HEK293T (cell line): ENCODE data around the gene RHBDL1.
A peak's percentile ranks its signal among the peaks of the same experiment; 100 is the strongest.

Source experiments
- CTCF ChIA-PET: fragments of 350-600 bp; formaldehyde crosslinking; extraction: SDS; loops from one replicate; lab custom pipeline; 2021; ENCODE audit warnings: antibody characterized with exemption, inconsistent platforms; lab: Yijun Ruan, JAX
- POLR2A ChIA-PET: fragments of 350-600 bp; formaldehyde crosslinking; extraction: SDS; loops from one replicate; lab custom pipeline; 2020; ENCODE audit warnings: antibody characterized with exemption, inconsistent platforms; lab: Yijun Ruan, JAX
- DNase-seq: peaks from one replicate; pipeline ENCODE4 v3.0.0; 2012; ENCODE audit warnings: mixed read lengths; ENCODE audit errors: extremely low spot score
- ARNT ChIP-seq: fragments of 450-650 bp; IDR thresholded peaks from 2 replicates; pipeline ENCODE4 v1.6.1; 2017; ENCODE audit warnings: mild to moderate bottlenecking
- BHLHE40 ChIP-seq: fragments of 450-650 bp; IDR thresholded peaks from 2 replicates; pipeline ENCODE4 v1.6.1; 2016; ENCODE audit warnings: mild to moderate bottlenecking, moderate library complexity, borderline replicate concordance
- CTBP1 ChIP-seq: fragments of 450-650 bp; IDR thresholded peaks from 2 replicates; pipeline ENCODE4 v1.6.1; 2016; ENCODE audit warnings: borderline replicate concordance
- ELF4 ChIP-seq: fragments of 450-650 bp; IDR thresholded peaks from 2 replicates; pipeline ENCODE4 v1.6.1; 2017; ENCODE audit warnings: antibody characterized with exemption
- FOXA1 ChIP-seq: fragments of 450-650 bp; IDR thresholded peaks from 2 replicates; pipeline ENCODE4 v1.6.1; 2016; ENCODE audit warnings: mild to moderate bottlenecking
- FOXK2 ChIP-seq: fragments of 450-650 bp; IDR thresholded peaks from 2 replicates; pipeline ENCODE4 v1.6.1; 2016; ENCODE audit warnings: mild to moderate bottlenecking
- FOXM1 ChIP-seq: fragments of 450-650 bp; IDR thresholded peaks from 2 replicates; pipeline ENCODE4 v1.6.1; 2017; ENCODE audit warnings: mild to moderate bottlenecking, borderline replicate concordance
- HDGF ChIP-seq: fragments of 450-650 bp; IDR thresholded peaks from 2 replicates; pipeline ENCODE4 v1.6.1; 2017; ENCODE audit warnings: antibody characterized with exemption, borderline replicate concordance
- L3MBTL2 ChIP-seq: fragments of 450-650 bp; conservative IDR thresholded peaks from 2 replicates; pipeline ENCODE4 v1.6.1; 2016; ENCODE audit warnings: mild to moderate bottlenecking
- LEF1 ChIP-seq: fragments of 450-650 bp; IDR thresholded peaks from 2 replicates; pipeline ENCODE4 v1.6.1; 2017; ENCODE audit warnings: mild to moderate bottlenecking, borderline replicate concordance
- NFRKB ChIP-seq: fragments of 450-650 bp; IDR thresholded peaks from 2 replicates; pipeline ENCODE4 v1.6.1; 2016; ENCODE audit warnings: mild to moderate bottlenecking, moderate library complexity
- PKNOX1 ChIP-seq: fragments of 450-650 bp; IDR thresholded peaks from 2 replicates; pipeline ENCODE4 v1.6.1; 2016
- SP1 ChIP-seq: fragments of 450-650 bp; IDR thresholded peaks from 2 replicates; pipeline ENCODE4 v1.6.1; 2017
- SUZ12 ChIP-seq: fragments of 450-650 bp; IDR thresholded peaks from 2 replicates; pipeline ENCODE4 v1.6.1; 2016; ENCODE audit warnings: mild to moderate bottlenecking
- TARDBP ChIP-seq: fragments of 450-650 bp; IDR thresholded peaks from 2 replicates; pipeline ENCODE4 v1.6.1; 2016
- ZNF384 ChIP-seq: fragments of 450-650 bp; IDR thresholded peaks from 2 replicates; pipeline ENCODE4 v1.6.1; 2016

RHBDL1 gene

DNA sequence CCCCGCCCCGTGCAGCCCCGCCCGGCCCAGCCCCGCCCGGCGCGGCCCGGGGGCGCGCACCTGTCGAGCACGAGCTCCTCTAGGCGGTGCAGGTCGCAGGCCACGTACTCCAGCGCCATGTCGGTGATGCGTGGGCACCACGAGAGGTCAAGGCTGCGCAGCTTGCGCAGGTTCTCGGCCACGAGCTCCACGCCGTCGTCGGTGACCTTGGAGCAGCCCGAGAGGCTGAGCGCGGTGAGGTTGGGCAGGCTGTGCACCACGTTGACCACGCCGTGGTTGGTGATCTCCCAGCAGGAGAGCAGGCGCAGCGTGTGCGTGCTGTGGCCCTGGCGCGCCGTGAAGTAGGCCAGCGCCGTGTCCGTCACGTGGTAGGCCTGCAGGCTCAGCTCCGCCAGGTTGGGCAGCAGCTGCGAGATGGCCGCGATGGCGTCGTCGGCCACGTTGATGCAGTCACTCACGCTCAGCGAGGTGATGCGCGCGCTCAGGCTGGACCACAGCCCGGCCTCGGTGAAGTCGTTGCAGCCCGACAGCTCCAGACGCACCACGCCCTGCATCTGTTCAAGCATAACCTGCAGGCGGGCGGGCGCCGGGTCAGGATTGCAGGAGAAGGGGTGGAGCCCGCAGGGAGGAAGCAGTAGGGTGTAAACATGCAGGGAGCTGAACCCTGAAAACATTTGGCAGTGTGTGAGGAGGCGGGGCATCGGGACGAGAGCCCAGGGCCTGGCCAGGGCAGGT is 20.1 kb downstream of the RHBDL1 start:
- no peak for DNase-seq
- ChIA-PET CTCF (interaction anchor here (1.0 kb wide), 1 partner anchor 10 kb away, joined by 3 read pairs; the partner anchor contains the start of gene FBXL16), POLR2A (interaction anchor here (1.0 to 1.4 kb wide), 3 partner anchors 24 to 26 kb away, joined by 3 read pairs; partner anchors contain the start of gene ANTKMT)
- TF ChIP-seq HDGF: no peak
- TF ChIP-seq L3MBTL2: no peak
- TF ChIP-seq BHLHE40: no peak
- no peak for TF ChIP-seq NFRKB
- TF ChIP-seq LEF1: no peak
- TF ChIP-seq CTBP1: no peak
- TF ChIP-seq ZNF384: no peak
- TF ChIP-seq FOXM1: no peak

- no peak for TF ChIP-seq NFRKB
- TF ChIP-seq TARDBP: no peak
- no peak for TF ChIP-seq FOXA1
- no peak for TF ChIP-seq L3MBTL2
- ChIA-PET POLR2A (interaction anchor here (1.6 kb wide), 1 partner anchor 9 kb away, joined by 8 read pairs; the partner anchor contains the start of gene WDR24), CTCF (no interaction called here)
- DNase-seq: no peak
Measured at GRCh38 chr16:698911-699671, 23.6 kb downstream of the RHBDL1 start.

GRCh38 chr16:700684-701584 is 25.5 kb downstream of the RHBDL1 start:
- DNase-seq: peak; percentile 62
- POLR2A ChIA-PET: interaction anchor here (3.8 kb wide), 1 partner anchor 11 kb away, joined by 16 read pairs; the partner anchor contains the start of gene WDR24
- CTCF ChIA-PET: interaction anchor here (1.1 kb wide), 1 partner anchor 11 kb away, joined by 3 read pairs; no protein-coding TSS in a partner anchor

GRCh38 chr16:702341-702740 is 26.9 kb downstream of the RHBDL1 start:
- CTCF ChIA-PET: no interaction called here

More at GRCh38 chr16:700684-701584, 25.5 kb downstream of the RHBDL1 start:
- no peak for TF ChIP-seq PKNOX1
- TF ChIP-seq FOXA1: no peak

DNA sequence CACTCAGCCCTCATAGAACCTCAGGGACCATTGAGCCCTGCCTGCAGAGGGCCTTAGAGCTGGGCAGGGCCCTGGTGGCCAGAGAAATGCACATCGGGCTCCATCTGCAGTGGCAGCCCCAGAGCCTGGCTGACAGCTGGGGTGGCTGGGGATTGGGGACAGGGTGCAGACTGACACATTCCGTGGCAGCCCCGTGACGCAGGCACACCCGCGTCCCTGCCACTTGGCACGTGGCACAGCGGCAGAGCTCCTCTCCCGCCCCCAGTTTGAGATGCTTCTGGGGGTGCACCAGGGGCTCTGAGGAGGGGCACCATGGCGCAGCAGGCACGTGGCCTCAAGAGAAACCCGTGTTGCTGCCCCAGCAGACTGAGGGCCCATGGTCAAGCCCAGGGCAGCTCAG is 27.9 kb downstream of the RHBDL1 start:
- CTCF ChIA-PET: no interaction called here
- TF ChIP-seq TARDBP (no peak), ZNF384 (no peak), SUZ12 (no peak), NFRKB (no peak), ELF4 (no peak), PKNOX1 (no peak), CTBP1 (no peak), BHLHE40 (no peak), L3MBTL2 (no peak), FOXA1 (no peak), LEF1 (no peak), FOXK2 (no peak), SP1 (no peak), ARNT (no peak), HDGF (no peak), FOXM1 (no peak)
- no peak for DNase-seq
- POLR2A ChIA-PET: interaction anchor here (1.1 to 3.8 kb wide), 3 partner anchors 13 to 82 kb away, joined by 3 to 16 read pairs (median 7); partner anchors contain the start of genes ANTKMT and WDR24

More at GRCh38 chr16:702341-702740, 26.9 kb downstream of the RHBDL1 start:
- POLR2A ChIA-PET: interaction anchor here (1.1 to 3.8 kb wide), 3 partner anchors 12 to 83 kb away, joined by 3 to 16 read pairs (median 7); partner anchors contain the start of genes ANTKMT and WDR24
- TF ChIP-seq ARNT: no peak
- no peak for TF ChIP-seq FOXM1
- TF ChIP-seq NFRKB: no peak
- no peak for TF ChIP-seq L3MBTL2
- no peak for TF ChIP-seq ELF4
- TF ChIP-seq CTBP1: no peak
- no peak for TF ChIP-seq SP1
- TF ChIP-seq TARDBP: no peak
- no peak for TF ChIP-seq PKNOX1
- TF ChIP-seq ZNF384: no peak
- TF ChIP-seq SUZ12: no peak
- no peak for TF ChIP-seq HDGF
- no peak for TF ChIP-seq FOXK2
- no peak for TF ChIP-seq LEF1
- TF ChIP-seq FOXA1: no peak
- no peak for TF ChIP-seq BHLHE40
- DNase-seq: no peak
